HEK293T (cell line): ENCODE data around the gene TBC1D16.

Source experiments
- CTBP1 ChIP-seq: fragments of 450-650 bp; IDR thresholded peaks from 2 replicates; pipeline ENCODE4 v1.6.1; 2016; ENCODE audit warnings: borderline replicate concordance
- FOXA1 ChIP-seq: fragments of 450-650 bp; IDR thresholded peaks from 2 replicates; pipeline ENCODE4 v1.6.1; 2016; ENCODE audit warnings: mild to moderate bottlenecking
- HDGF ChIP-seq: fragments of 450-650 bp; IDR thresholded peaks from 2 replicates; pipeline ENCODE4 v1.6.1; 2017; ENCODE audit warnings: antibody characterized with exemption, borderline replicate concordance
- L3MBTL2 ChIP-seq: fragments of 450-650 bp; conservative IDR thresholded peaks from 2 replicates; pipeline ENCODE4 v1.6.1; 2016; ENCODE audit warnings: mild to moderate bottlenecking
- SP1 ChIP-seq: fragments of 450-650 bp; IDR thresholded peaks from 2 replicates; pipeline ENCODE4 v1.6.1; 2017
- SUZ12 ChIP-seq: fragments of 450-650 bp; IDR thresholded peaks from 2 replicates; pipeline ENCODE4 v1.6.1; 2016; ENCODE audit warnings: mild to moderate bottlenecking

GRCh38 chr17:79891113-79891730 lies 144.4 kb downstream of the TBC1D16 start:
- TF ChIP-seq L3MBTL2 (no peak), SP1 (no peak), CTBP1 (no peak), SUZ12 (no peak), FOXA1 (no peak), HDGF (no peak)
